Activated T-helper 2 cell treated with anti-CD3 and anti-CD28 coated beads, Interferon-gamma antibody, Interleukin-2, Interleukin-4, amounts not matched to agents 10 μg/mL and 5 μg/mL and 100 μg/mL, durations not matched to agents 14 hours and 24 hours and 36 hours (primary cell): ENCODE results near the gene PSMG3. TPM values are rescaled to one million over a fixed set of nuclear protein-coding genes. Genes with fewer than 3 reads are reported as not detected.

ENCODE experiments used
- DNase-seq: peaks from one replicate; pipeline ENCODE4 v3.0.0; 2021; ENCODE audit warnings: low spot score
- H3K27ac Mint-ChIP-seq: one replicate; pipeline ENCODE4 v1.8.0; 2021; ENCODE audit warnings: mixed read lengths
- H3K27me3 Mint-ChIP-seq: one replicate; pipeline ENCODE4 v1.8.0; 2021; ENCODE audit warnings: low read depth, mixed read lengths
- H3K36me3 Mint-ChIP-seq: one replicate; pipeline ENCODE4 v1.8.0; 2021; ENCODE audit warnings: low read depth, mixed read lengths
- H3K4me1 Mint-ChIP-seq: one replicate; pipeline ENCODE4 v1.8.0; 2021; ENCODE audit warnings: low read depth, mixed read lengths
- H3K4me3 Mint-ChIP-seq: one replicate; pipeline ENCODE4 v1.8.0; 2021; ENCODE audit warnings: low read depth, mild to moderate bottlenecking, moderate library complexity, mixed read lengths
- H3K9me3 Mint-ChIP-seq: one replicate; pipeline ENCODE4 v1.8.0; 2021; ENCODE audit warnings: mixed read lengths
- intact Hi-C: fragments of 100-400 bp; cut with micrococcal nuclease; formaldehyde crosslinking; loops from one replicate; pipeline ENCODE4 v1.15.1; 2023
- total RNA-seq: library from RNA; stranded (reverse); gene quantifications from 2 replicates; pipeline ENCODE4 v1.2.3, GENCODE V29; 2022

The PSMG3 gene
- total RNA-seq, 1 donor from 2014 or later: 44.5 TPM

DNA sequence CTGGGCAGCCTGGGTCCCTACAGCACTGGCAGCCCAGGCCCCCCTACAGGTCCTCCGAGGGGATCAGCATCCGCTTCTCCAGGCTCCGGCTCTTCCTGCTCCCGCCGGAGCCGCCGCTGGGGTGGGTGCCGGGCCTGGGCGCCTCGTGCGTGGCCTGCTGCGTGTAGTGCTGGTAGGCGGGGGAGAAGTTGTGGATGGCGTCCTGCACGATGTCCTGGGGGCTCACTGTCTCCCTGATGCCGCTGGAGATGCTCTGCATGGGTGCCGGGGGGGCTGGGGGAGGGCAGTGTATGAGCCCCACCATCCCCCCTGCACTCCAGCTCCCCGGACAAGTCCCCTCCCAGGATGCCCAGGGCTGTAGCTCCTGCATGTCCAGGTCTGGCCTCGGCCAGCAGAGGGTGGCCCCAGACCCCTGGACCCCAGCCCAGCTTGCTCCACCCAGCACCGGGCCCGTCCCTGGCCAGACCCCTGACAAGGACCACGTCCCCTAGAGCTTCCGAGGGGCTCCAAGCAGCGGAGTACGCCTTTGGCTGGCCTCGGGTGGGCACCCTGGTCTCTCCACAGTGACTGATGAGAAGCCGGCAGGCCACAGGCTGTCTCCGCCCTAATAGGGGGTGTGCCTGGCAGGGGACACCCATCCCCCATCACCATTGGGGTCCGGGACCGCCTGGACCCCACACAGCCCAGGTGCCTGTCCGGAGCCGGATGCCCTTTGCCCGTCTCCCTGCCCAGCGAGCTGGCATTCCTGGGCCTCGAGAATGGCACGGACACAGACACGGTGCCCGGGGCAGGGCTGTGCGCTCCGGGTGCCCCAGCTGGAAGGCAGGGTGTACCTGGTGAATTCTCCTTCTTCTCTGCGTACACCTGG is 22.7 kb downstream of the PSMG3 start:
- no peak overlapping the region for H3K27ac Mint-ChIP-seq
- DNase-seq: no peak
- intact Hi-C loops: no loop called here
- no peaks in the 10 kb centered on the region for H3K4me1 Mint-ChIP-seq
- no peaks in the 10 kb centered on the region for H3K9me3 Mint-ChIP-seq
- no peak overlapping the region for H3K4me3 Mint-ChIP-seq
- H3K27me3 Mint-ChIP-seq: no peaks in the 10 kb centered on the region
- no peaks in the 10 kb centered on the region for H3K36me3 Mint-ChIP-seq

- no peak overlapping the region for H3K4me3 Mint-ChIP-seq
- peaks cover 3% of the 10 kb centered on the region for H3K36me3 Mint-ChIP-seq
- intact Hi-C loops: no loop called here
Measured at GRCh38 chr7:1546274-1546908, 23.4 kb downstream of the PSMG3 start.

GRCh38 chr7:1545417-1546246 is 24.2 kb downstream of the PSMG3 start:
- Mint-ChIP-seq H3K9me3 (no peaks in the 10 kb centered on the region), H3K4me1 (no peaks in the 10 kb centered on the region), H3K4me3 (no peak overlapping the region), H3K27ac (no peak overlapping the region), H3K36me3 (peaks cover 8% of the 10 kb centered on the region), H3K27me3 (no peaks in the 10 kb centered on the region)
- DNase-seq: no peak
- intact Hi-C loops: no loop called here

More at GRCh38 chr7:1546274-1546908, 23.4 kb downstream of the PSMG3 start:
- H3K4me1 Mint-ChIP-seq: no peaks in the 10 kb centered on the region
- H3K9me3 Mint-ChIP-seq: no peaks in the 10 kb centered on the region
- DNase-seq: no peak
- H3K27me3 Mint-ChIP-seq: no peaks in the 10 kb centered on the region
- no peak overlapping the region for H3K27ac Mint-ChIP-seq

DNA sequence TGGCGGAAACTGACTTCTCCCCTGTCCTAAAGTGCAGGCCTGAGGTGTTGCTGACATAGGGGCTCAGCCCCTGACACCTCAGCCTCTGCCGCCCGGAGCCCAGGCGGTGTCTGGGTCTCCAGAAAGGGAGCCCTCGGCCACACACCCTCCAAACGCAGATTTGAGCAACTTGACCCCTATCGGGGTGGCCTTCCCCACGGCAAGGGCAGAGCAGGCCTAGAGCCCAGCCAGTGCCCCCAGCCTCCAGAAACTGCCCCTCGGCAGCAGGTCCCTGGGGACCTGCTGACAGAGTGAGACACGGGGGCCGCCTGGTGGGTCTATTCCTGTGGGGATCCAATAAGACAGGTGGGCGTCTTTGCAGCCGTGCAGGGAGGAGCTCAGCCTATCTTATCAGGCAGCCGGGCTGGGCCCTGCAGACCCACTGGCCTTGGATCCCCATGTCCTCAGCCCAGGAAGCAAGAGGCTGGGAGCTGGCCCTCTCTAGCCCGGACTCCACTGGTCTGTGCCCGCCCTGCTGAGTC is 24.9 kb downstream of the PSMG3 start:
- no peak overlapping the region for H3K4me3 Mint-ChIP-seq
- intact Hi-C loops: no loop called here
- no peak for DNase-seq
- no peaks in the 10 kb centered on the region for H3K4me1 Mint-ChIP-seq
- H3K36me3 Mint-ChIP-seq: peaks cover 8% of the 10 kb centered on the region
- H3K27ac Mint-ChIP-seq: no peak overlapping the region
- H3K9me3 Mint-ChIP-seq: no peaks in the 10 kb centered on the region
- H3K27me3 Mint-ChIP-seq: no peaks in the 10 kb centered on the region

- no peak overlapping the region for H3K4me3 Mint-ChIP-seq
- no peak overlapping the region for H3K27ac Mint-ChIP-seq
- DNase-seq: no peak
- no peaks in the 10 kb centered on the region for H3K4me1 Mint-ChIP-seq
- H3K9me3 Mint-ChIP-seq: no peaks in the 10 kb centered on the region
- no peaks in the 10 kb centered on the region for H3K27me3 Mint-ChIP-seq
- intact Hi-C loops: no loop called here
- peaks cover 11% of the 10 kb centered on the region for H3K36me3 Mint-ChIP-seq
Measured at GRCh38 chr7:1544178-1544895, 25.5 kb downstream of the PSMG3 start.

GRCh38 chr7:1543826-1544177 is 26.0 kb downstream of the PSMG3 start:
- DNase-seq: no peak
- peaks cover 11% of the 10 kb centered on the region for H3K36me3 Mint-ChIP-seq
- no peaks in the 10 kb centered on the region for H3K27me3 Mint-ChIP-seq
- H3K27ac Mint-ChIP-seq: no peak overlapping the region
- intact Hi-C loops: no loop called here
- H3K9me3 Mint-ChIP-seq: no peaks in the 10 kb centered on the region
- H3K4me3 Mint-ChIP-seq: no peak overlapping the region
- H3K4me1 Mint-ChIP-seq: no peaks in the 10 kb centered on the region

DNA sequence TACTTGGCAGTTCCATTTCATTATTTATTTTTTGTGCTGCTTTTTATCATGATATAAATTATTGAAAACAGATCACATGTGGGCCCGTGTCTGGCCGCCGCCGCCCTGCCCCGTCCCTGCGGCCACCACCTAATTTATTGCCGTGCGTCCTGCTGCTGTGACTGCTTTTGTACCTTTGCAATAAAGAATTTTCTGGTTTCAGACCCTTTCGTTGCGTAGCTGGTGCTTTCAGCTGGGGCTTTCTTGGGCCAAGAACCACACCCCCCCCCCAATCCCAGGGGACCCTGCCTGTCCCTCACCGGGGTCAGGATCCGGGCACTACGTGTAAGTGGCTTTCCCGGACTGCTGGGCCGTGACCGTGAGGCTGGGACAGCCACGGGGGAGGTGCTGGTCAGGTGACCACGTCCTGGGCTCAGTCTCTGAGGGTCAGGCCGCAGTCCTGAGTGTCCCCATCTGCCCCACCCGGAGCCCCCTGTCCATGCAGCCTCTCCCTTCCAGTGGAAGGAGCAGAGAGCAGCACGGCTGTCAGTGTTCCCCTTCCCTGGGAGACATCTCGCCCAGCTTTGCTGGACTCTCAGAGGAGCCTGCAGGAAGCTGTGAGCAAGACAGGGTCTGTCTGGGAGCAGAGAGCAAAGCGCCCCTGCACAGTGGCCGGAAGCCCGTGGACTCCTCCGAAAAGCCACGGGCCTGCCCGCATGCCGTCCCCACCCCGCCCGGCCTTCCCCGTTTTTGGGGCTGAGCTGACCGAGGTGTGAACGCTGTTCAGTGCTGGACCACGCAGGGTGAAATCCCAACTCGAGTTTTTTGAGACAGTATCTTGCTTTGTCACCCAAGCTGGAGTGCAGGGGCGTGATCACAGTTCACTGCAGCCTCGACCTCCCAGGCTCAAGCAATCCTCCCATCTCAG is 26.7 kb downstream of the PSMG3 start:
- no peaks in the 10 kb centered on the region for H3K27me3 Mint-ChIP-seq
- no peak overlapping the region for H3K4me3 Mint-ChIP-seq
- H3K36me3 Mint-ChIP-seq: peaks cover 11% of the 10 kb centered on the region
- intact Hi-C loops: no loop called here
- no peaks in the 10 kb centered on the region for H3K4me1 Mint-ChIP-seq
- no peaks in the 10 kb centered on the region for H3K9me3 Mint-ChIP-seq
- no peak for DNase-seq
- no peak overlapping the region for H3K27ac Mint-ChIP-seq

DNA sequence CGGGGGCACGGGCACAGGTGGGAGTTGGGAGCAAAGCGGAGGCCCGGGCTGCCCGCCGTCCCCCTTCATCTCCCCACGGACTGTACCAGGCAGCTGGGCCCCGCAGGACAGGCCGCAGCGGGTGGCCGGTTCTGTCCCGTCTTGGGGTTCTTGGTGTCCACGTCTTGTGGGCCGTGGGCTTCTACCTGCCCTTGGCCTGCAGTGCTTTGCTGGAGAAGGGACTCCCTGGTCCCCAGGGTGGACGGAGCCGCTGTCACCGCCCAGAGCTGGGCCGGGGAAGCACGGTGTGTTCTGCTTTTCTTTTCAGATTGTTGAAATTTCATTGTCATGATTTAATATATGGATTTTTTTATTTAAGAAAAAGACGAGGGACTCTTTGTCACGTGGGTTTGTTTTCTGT is 27.5 kb downstream of the PSMG3 start:
- no peaks in the 10 kb centered on the region for H3K9me3 Mint-ChIP-seq
- peaks cover 11% of the 10 kb centered on the region for H3K36me3 Mint-ChIP-seq
- no peak overlapping the region for H3K27ac Mint-ChIP-seq
- intact Hi-C loops: no loop called here
- H3K27me3 Mint-ChIP-seq: no peaks in the 10 kb centered on the region
- no peak for DNase-seq
- no peak overlapping the region for H3K4me3 Mint-ChIP-seq
- no peaks in the 10 kb centered on the region for H3K4me1 Mint-ChIP-seq

GRCh38 chr7:1541431-1542162 is 28.2 kb downstream of the PSMG3 start:
- intact Hi-C loops: no loop called here
- peaks cover 11% of the 10 kb centered on the region for H3K36me3 Mint-ChIP-seq

GRCh38 chr7:1540776-1541271 is 29.0 kb downstream of the PSMG3 start:
- Mint-ChIP-seq H3K36me3 (peaks cover 14% of the 10 kb centered on the region), H3K9me3 (no peaks in the 10 kb centered on the region), H3K4me3 (no peak overlapping the region), H3K27me3 (no peaks in the 10 kb centered on the region), H3K4me1 (peaks cover 2% of the 10 kb centered on the region), H3K27ac (no peak overlapping the region)
- intact Hi-C loops: no loop called here
- no peak for DNase-seq

More at GRCh38 chr7:1541431-1542162, 28.2 kb downstream of the PSMG3 start:
- Mint-ChIP-seq H3K9me3 (no peaks in the 10 kb centered on the region), H3K4me1 (no peaks in the 10 kb centered on the region), H3K27me3 (no peaks in the 10 kb centered on the region), H3K4me3 (no peak overlapping the region), H3K27ac (no peak overlapping the region)
- no peak for DNase-seq
